Natural killer cell (primary cell): ENCODE results near the gene TLX3. TPM values are rescaled to one million over a fixed set of nuclear protein-coding genes. Genes with fewer than 3 reads are reported as not detected.

Source experiments
- ATAC-seq, 3 donors: fragments of 150-1000 bp in 2 of 3; fragments of 200-7000 bp in 1 of 3; cut with Tn5 transposase; 1 replicate in 1 of 3; 2 replicates in 2 of 3; pipeline ENCODE4 v1.10.0; 2021; ENCODE audit warnings: mild to moderate bottlenecking in 2 of 3, moderate library complexity in 2 of 3
- DNase-seq, 2 donors: peaks; one replicate each; pipeline versions ENCODE4 v3.0.0 to v3.0.0-alpha.2; 2013 to 2021; ENCODE audit warnings: mixed read lengths in 1 of 2
- H3K27ac ChIP-seq: one replicate; pipeline ENCODE4 v1.5.1; 2013; ENCODE audit warnings: mild to moderate bottlenecking, low read length
- H3K27me3 ChIP-seq: one replicate; pipeline ENCODE4 v1.6.1; 2013; ENCODE audit warnings: low read length; ENCODE audit not compliant: control insufficient read depth, insufficient read depth
- H3K36me3 ChIP-seq: one replicate; pipeline ENCODE4 v1.6.1; 2013; ENCODE audit warnings: low read length; ENCODE audit not compliant: control insufficient read depth, insufficient read depth
- H3K4me1 ChIP-seq: one replicate; pipeline ENCODE4 v1.6.1; 2013; ENCODE audit warnings: low read length; ENCODE audit not compliant: control insufficient read depth, insufficient read depth
- H3K4me3 ChIP-seq: one replicate; pipeline ENCODE4 v1.5.1; 2013; ENCODE audit warnings: low read length
- H3K9me3 ChIP-seq: one replicate; pipeline ENCODE4 v1.6.1; 2013; ENCODE audit warnings: low read length; ENCODE audit not compliant: control insufficient read depth, insufficient read depth
- H3K27ac Mint-ChIP-seq, 2 donors: one replicate each; pipeline ENCODE4 v1.8.0; 2022; ENCODE audit warnings: mild to moderate bottlenecking in 2 of 2, mixed read lengths in 2 of 2, moderate library complexity in 1 of 2
- H3K27me3 Mint-ChIP-seq, 2 donors: one replicate each; pipeline ENCODE4 v1.8.0; 2022; ENCODE audit warnings: low read depth in 2 of 2, mixed read lengths in 2 of 2
- H3K36me3 Mint-ChIP-seq: one replicate; pipeline ENCODE4 v1.8.0; 2022; ENCODE audit warnings: mixed read lengths
- H3K4me1 Mint-ChIP-seq, 2 donors: one replicate each; pipeline ENCODE4 v1.8.0; 2022; ENCODE audit warnings: mixed read lengths in 2 of 2
- H3K4me3 Mint-ChIP-seq: one replicate; pipeline ENCODE4 v1.8.0; 2022; ENCODE audit warnings: mild to moderate bottlenecking, moderate library complexity, mixed read lengths
- H3K9me3 Mint-ChIP-seq, 2 donors: one replicate each; pipeline ENCODE4 v1.8.0; 2022; ENCODE audit warnings: mixed read lengths in 2 of 2
- CTCF ChIP-seq: fragments of 200-600 bp; IDR thresholded peaks from one replicate; pipeline ENCODE4 v1.8.0; 2022; ENCODE audit warnings: antibody characterized with exemption
- WGBS: methylation state at CpG from one replicate; pipeline ENCODE4 v1.1.7; 2013; ENCODE audit warnings: missing lambda C conversion rate; ENCODE audit not compliant: insufficient coverage; 5-methylcytosine and 5-hydroxymethylcytosine counted together
- intact Hi-C: fragments of 100-400 bp; cut with micrococcal nuclease; formaldehyde crosslinking; loops from one replicate; pipeline ENCODE4 v1.14.2; 2022
- total RNA-seq, 4 donors: library from RNA; stranded (reverse); fragments of 120-200 nt in 1 of 4; gene quantifications; one replicate each; pipeline versions ENCODE4 v1.2.3 to v1.2.4, GENCODE V29; 2013 to 2022

Gene TLX3
- total RNA-seq, 3 donors from 2014 or later (not counting 1 experiment from before 2014, with no cell fraction given) = not detected

DNA sequence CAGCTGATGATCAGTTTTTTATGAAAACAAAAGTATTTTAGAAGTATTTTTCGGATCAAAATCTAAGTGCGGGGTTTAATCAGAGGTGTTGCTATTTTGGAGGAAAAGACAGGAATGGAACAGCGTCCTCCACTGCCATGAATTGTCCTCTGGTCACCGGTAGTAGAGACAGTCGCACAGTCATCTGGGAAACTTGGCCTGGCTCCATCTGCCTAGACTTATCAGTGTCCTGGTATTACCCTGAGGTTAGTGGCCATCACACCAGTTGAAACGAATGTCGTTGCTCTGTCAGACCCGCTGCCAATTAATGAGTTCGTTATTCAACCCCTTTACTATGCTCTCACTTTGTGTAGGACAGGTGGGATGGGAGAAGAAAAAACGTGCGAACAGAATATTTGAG, 8.2 kb downstream of the TLX3 start:
- intact Hi-C loops = no loop called here
- Mint-ChIP-seq H3K4me3 (no peak overlapping the region), H3K27ac (no peak overlapping the region), H3K27me3 (peaks cover 68 to 77% of the 10 kb centered on the region in 2 donors), H3K36me3 (no peaks in the 10 kb centered on the region), H3K4me1 (peaks cover 19 to 27% of the 10 kb centered on the region in 2 donors), H3K9me3 (no peaks in the 10 kb centered on the region)
- no peak overlapping the region for H3K4me3 ChIP-seq
- H3K27ac ChIP-seq = no peak overlapping the region
- peaks cover 34% of the 10 kb centered on the region for H3K4me1 ChIP-seq
- no peak for ATAC-seq
- no peak for TF ChIP-seq CTCF
- no peaks in the 10 kb centered on the region for H3K9me3 ChIP-seq
- H3K27me3 ChIP-seq = peaks cover 74% of the 10 kb centered on the region
- no peak for DNase-seq
- H3K36me3 ChIP-seq = no peaks in the 10 kb centered on the region
- WGBS = 20% methylated on average over 8 of the region's 11 CpGs

GRCh38 chr5:171318026-171318425, 9.0 kb downstream of the TLX3 start:
- DNase-seq (no peak), ATAC-seq (no peak)
- H3K27ac ChIP-seq = no peak overlapping the region
- peaks cover 26% of the 10 kb centered on the region for H3K4me1 ChIP-seq
- no peak overlapping the region for H3K4me3 ChIP-seq
- no peak overlapping the region for H3K27ac Mint-ChIP-seq
- peaks cover 66 to 77% of the 10 kb centered on the region in 2 donors for H3K27me3 Mint-ChIP-seq
- H3K9me3 Mint-ChIP-seq = no peaks in the 10 kb centered on the region
- no peak for TF ChIP-seq CTCF
- H3K36me3 ChIP-seq = no peaks in the 10 kb centered on the region
- H3K4me3 Mint-ChIP-seq = no peak overlapping the region
- intact Hi-C loops = no loop called here
- H3K9me3 ChIP-seq = no peaks in the 10 kb centered on the region
- 10% methylated on average over 8 of the region's 9 CpGs for WGBS
- peaks cover 68% of the 10 kb centered on the region for H3K27me3 ChIP-seq
- H3K36me3 Mint-ChIP-seq = no peaks in the 10 kb centered on the region
- peaks cover 14 to 20% of the 10 kb centered on the region in 2 donors for H3K4me1 Mint-ChIP-seq

DNA sequence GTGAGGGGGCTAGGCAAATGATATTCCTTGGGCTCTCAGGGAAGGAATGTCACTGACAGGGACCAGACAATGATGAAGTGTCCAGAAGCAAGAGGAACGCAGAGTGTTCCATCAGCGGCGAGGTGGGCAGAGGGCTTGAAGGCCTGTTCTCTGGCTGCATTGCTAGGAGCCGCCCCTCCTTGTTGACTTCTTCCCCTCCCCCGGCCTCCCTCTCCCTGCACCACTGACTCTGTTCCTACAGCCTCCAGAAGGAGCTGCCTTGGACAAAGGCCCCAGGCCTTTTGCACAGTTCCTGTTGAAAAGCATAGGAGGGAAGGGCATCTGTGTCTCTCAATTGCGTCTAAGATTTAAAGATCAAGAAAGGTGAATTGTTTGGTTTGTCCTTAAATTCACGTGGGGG, 12.4 kb downstream of the TLX3 start:
- Mint-ChIP-seq H3K9me3 (no peaks in the 10 kb centered on the region), H3K27me3 (peaks cover 65 to 84% of the 10 kb centered on the region in 2 donors), H3K27ac (no peak overlapping the region), H3K36me3 (no peaks in the 10 kb centered on the region), H3K4me1 (no peaks in the 10 kb centered on the region), H3K4me3 (no peak overlapping the region)
- no peaks in the 10 kb centered on the region for H3K36me3 ChIP-seq
- no peaks in the 10 kb centered on the region for H3K9me3 ChIP-seq
- ATAC-seq (no peak), DNase-seq (no peak)
- H3K27ac ChIP-seq = no peak overlapping the region
- H3K4me3 ChIP-seq = no peak overlapping the region
- TF ChIP-seq CTCF = no peak
- WGBS = 84% methylated on average over 7 of the region's 7 CpGs
- H3K4me1 ChIP-seq = peaks cover 1% of the 10 kb centered on the region
- peaks cover 52% of the 10 kb centered on the region for H3K27me3 ChIP-seq
- intact Hi-C loops = no loop called here

DNA sequence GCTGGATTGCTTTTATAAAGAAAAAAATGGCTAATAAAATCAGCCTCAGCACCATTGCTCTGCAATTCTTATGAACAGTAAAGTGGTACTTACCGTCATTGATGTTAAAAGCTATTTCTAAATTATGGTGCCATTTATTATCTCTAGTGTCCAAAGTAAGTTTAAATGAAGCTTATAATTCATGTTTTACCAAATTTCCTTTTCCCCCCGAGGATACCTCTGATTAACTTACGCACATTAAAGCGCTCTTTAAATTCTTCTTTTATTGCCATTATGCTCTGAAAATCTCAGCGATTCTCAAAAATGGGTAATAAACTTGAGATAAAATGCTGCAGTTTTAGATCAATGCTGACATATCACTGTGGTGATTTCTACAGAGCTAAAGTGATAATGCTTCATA, 13.5 kb downstream of the TLX3 start:
- peaks cover 60 to 79% of the 10 kb centered on the region in 2 donors for H3K27me3 Mint-ChIP-seq
- no peak for TF ChIP-seq CTCF
- WGBS = 93% methylated on average over 2 of the region's 5 CpGs

More for the DNA sequence above, 13.5 kb downstream of the TLX3 start:
- H3K36me3 Mint-ChIP-seq = no peaks in the 10 kb centered on the region
- no peak overlapping the region for H3K4me3 Mint-ChIP-seq
- Histone ChIP-seq H3K36me3 (no peaks in the 10 kb centered on the region), H3K4me3 (no peak overlapping the region), H3K27ac (no peak overlapping the region), H3K4me1 (no peaks in the 10 kb centered on the region), H3K9me3 (no peaks in the 10 kb centered on the region), H3K27me3 (peaks cover 42% of the 10 kb centered on the region)
- no peak overlapping the region for H3K27ac Mint-ChIP-seq
- DNase-seq = no peak
- H3K4me1 Mint-ChIP-seq = no peaks in the 10 kb centered on the region
- no peak for ATAC-seq
- H3K9me3 Mint-ChIP-seq = no peaks in the 10 kb centered on the region
- intact Hi-C loops = no loop called here
